Parietal lobe (tissue), 1 donor: ENCODE data around the gene ALX4. TPM values are rescaled to one million over a fixed set of nuclear protein-coding genes. Genes with fewer than 3 reads are reported as not detected.

Experiments used
- total RNA-seq: library from RNA; depleted of rRNA; stranded (reverse); fragments of >200 nt; gene quantifications from one replicate; pipeline ENCODE4 v1.2.3, GENCODE V29; 2014

The ALX4 gene
- 0.31 TPM for total RNA-seq

GRCh38 chr11:44309478-44310205 is at the start of gene ALX4:
Gene ALX4 (minus strand): TSS chr11:44310139. CDS start chr11:44310062, 77 bp downstream.

Other genes with a start within 250 kb of the ALX4 start
- gene ACCS, start 243.9 kb downstream of the ALX4 start, total RNA-seq, result 32.2 TPM
- 138 TPM for gene EXT2, start 214.5 kb downstream of the ALX4 start, total RNA-seq